CD4-positive, alpha-beta T cell (primary cell): ENCODE results near the gene CDKAL1. TPM values are rescaled to one million over a fixed set of nuclear protein-coding genes. Genes with fewer than 3 reads are reported as not detected.
"Not testable (repeated sequence)": the region's sequence is repeated elsewhere in the genome, so short reads cannot be mapped to it uniquely, and the experiment has no call there.

Experiments
- ATAC-seq: fragments of 200-7000 bp; cut with Tn5 transposase; one replicate; pipeline ENCODE4 v1.10.0; 2022; ENCODE audit warnings: mild to moderate bottlenecking; ENCODE audit not compliant: poor library complexity
- CTCF ChIA-PET: fragments of 350-600 bp; sonication (Branson Sonifier 250); formaldehyde crosslinking; loops from one replicate; lab custom pipeline; 2021; ENCODE audit warnings: antibody characterized with exemption, inconsistent platforms; lab: Charles Lee
- POLR2A ChIA-PET: fragments of 350-600 bp; sonication (Branson Sonifier 250); formaldehyde crosslinking; loops from one replicate; lab custom pipeline; 2021; ENCODE audit warnings: antibody characterized with exemption, inconsistent platforms; lab: Charles Lee
- DNase-seq, 14 experiments: peaks; one replicate each; pipeline ENCODE4 v3.0.0-alpha.2; 2013 to 2020; ENCODE audit warnings: mixed read lengths in 2 of 14
- H3K27ac ChIP-seq, 2 donors: one replicate each; pipeline versions ENCODE4 v1.5.1 to v1.7.0; 2013; ENCODE audit warnings: low read length in 2 of 2, low read depth in 1 of 2, mild to moderate bottlenecking in 1 of 2
- H3K27me3 ChIP-seq, 2 experiments: 1 replicate in 1 of 2; 2 replicates in 1 of 2; pipeline versions ENCODE4 v1.6.1 to v1.7.0; 2013; ENCODE audit warnings: low read length in 2 of 2, control low read depth in 1 of 2, mild to moderate bottlenecking in 1 of 2, moderate library complexity in 1 of 2; ENCODE audit not compliant: insufficient read depth in 2 of 2, control insufficient read depth in 1 of 2
- H3K36me3 ChIP-seq: one replicate; pipeline ENCODE4 v1.6.1; 2013; ENCODE audit warnings: low read length, control low read depth; ENCODE audit not compliant: insufficient read depth
- H3K4me1 ChIP-seq: one replicate; pipeline ENCODE4 v1.6.1; 2013; ENCODE audit warnings: low read length, control low read depth; ENCODE audit not compliant: insufficient read depth
- H3K4me3 ChIP-seq: one replicate; pipeline ENCODE4 v1.5.1; 2013; ENCODE audit warnings: mild to moderate bottlenecking, low read length, moderate library complexity
- H3K9me3 ChIP-seq, 2 experiments: 1 replicate in 1 of 2; 2 replicates in 1 of 2; pipeline versions ENCODE4 v1.6.1 to v1.7.0; 2013; ENCODE audit warnings: low read length in 2 of 2, mild to moderate bottlenecking in 2 of 2, control low read depth in 1 of 2, moderate library complexity in 1 of 2; ENCODE audit not compliant: control insufficient read depth in 1 of 2, insufficient read depth in 1 of 2
- H3K27ac Mint-ChIP-seq: one replicate; pipeline ENCODE4 v1.8.0; 2020; ENCODE audit warnings: mixed read lengths
- H3K27me3 Mint-ChIP-seq: one replicate; pipeline ENCODE4 v1.8.0; 2021; ENCODE audit warnings: mixed read lengths
- H3K36me3 Mint-ChIP-seq: one replicate; pipeline ENCODE4 v1.8.0; 2021; ENCODE audit warnings: low read depth, mixed read lengths
- H3K4me1 Mint-ChIP-seq: one replicate; pipeline ENCODE4 v1.8.0; 2021; ENCODE audit warnings: low read depth, mixed read lengths
- H3K4me3 Mint-ChIP-seq: one replicate; pipeline ENCODE4 v1.8.0; 2020; ENCODE audit warnings: mild to moderate bottlenecking, mixed read lengths
- H3K9me3 Mint-ChIP-seq: one replicate; pipeline ENCODE4 v1.8.0; 2020; ENCODE audit warnings: mixed read lengths
- CTCF ChIP-seq: fragments of 200-600 bp; IDR thresholded peaks from one replicate; pipeline ENCODE4 v1.8.0; 2022; ENCODE audit warnings: antibody characterized with exemption, mild to moderate bottlenecking
- intact Hi-C, 2 experiments: fragments of 100-400 bp; cut with DNase I in 1 of 2; cut with micrococcal nuclease in 1 of 2; formaldehyde crosslinking; loops; one replicate each; pipeline versions ENCODE4 v1.15.1 to v1.9.0; 2023 to 2025; cut with DNase I, micrococcal nuclease
- total RNA-seq, 174 experiments: library from RNA in 2 of 174; stranded (reverse) in 2 of 174; gene quantifications; one replicate each; pipeline ENCODE4 v1.2.3 and lab custom pipeline; 2021 to 2026

CDKAL1 gene
- total RNA-seq, 2 experiments from 2014 or later: 21.3 to 23.9 TPM

GRCh38 chr6:20830576-20830975, 296.3 kb downstream of the CDKAL1 start:
- no peaks in the 10 kb centered on the region for H3K9me3 Mint-ChIP-seq
- no peaks in the 10 kb centered on the region for H3K27me3 ChIP-seq
- peaks cover 16% of the 10 kb centered on the region for H3K36me3 Mint-ChIP-seq
- no peaks in the 10 kb centered on the region for H3K36me3 ChIP-seq
- no peak for TF ChIP-seq CTCF
- DNase-seq: no peak
- no peak overlapping the region for H3K27ac Mint-ChIP-seq
- H3K27ac ChIP-seq: no peak overlapping the region
- no peak overlapping the region for H3K4me3 ChIP-seq
- no peak for ATAC-seq
- peaks cover 3% of the 10 kb centered on the region for H3K4me1 ChIP-seq
- peaks cover 53% of the 10 kb centered on the region for H3K4me1 Mint-ChIP-seq
- H3K9me3 ChIP-seq: no peaks in the 10 kb centered on the region
- intact Hi-C loops: no loop called here
- POLR2A ChIA-PET: no interaction called here
- no peak overlapping the region for H3K4me3 Mint-ChIP-seq
- H3K27me3 Mint-ChIP-seq: no peaks in the 10 kb centered on the region
- CTCF ChIA-PET: no interaction called here

GRCh38 chr6:20831251-20831650, 297.0 kb downstream of the CDKAL1 start:
- H3K4me3 ChIP-seq, H3K4me1 ChIP-seq, H3K27ac ChIP-seq, H3K27ac Mint-ChIP-seq, DNase-seq, CTCF ChIA-PET, H3K9me3 Mint-ChIP-seq, H3K27me3 ChIP-seq, intact Hi-C loops, ATAC-seq, H3K9me3 ChIP-seq, H3K27me3 Mint-ChIP-seq, POLR2A ChIA-PET, H3K4me3 Mint-ChIP-seq, H3K36me3 ChIP-seq: not testable (repeated sequence)
- Mint-ChIP-seq H3K4me1 (peaks cover 56% of the 10 kb centered on the region), H3K36me3 (peaks cover 13% of the 10 kb centered on the region)

GRCh38 chr6:20833881-20834515, 299.7 kb downstream of the CDKAL1 start:
- POLR2A ChIA-PET: no interaction called here

More at GRCh38 chr6:20833881-20834515, 299.7 kb downstream of the CDKAL1 start:
- Histone ChIP-seq H3K36me3 (no peaks in the 10 kb centered on the region), H3K4me3 (no peak overlapping the region), H3K27ac (no peak overlapping the region), H3K27me3 (no peaks in the 10 kb centered on the region), H3K9me3 (no peaks in the 10 kb centered on the region), H3K4me1 (peaks cover 3% of the 10 kb centered on the region)
- H3K4me1 Mint-ChIP-seq: peaks cover 65% of the 10 kb centered on the region
- no peaks in the 10 kb centered on the region for H3K27me3 Mint-ChIP-seq
- no peak overlapping the region for H3K27ac Mint-ChIP-seq
- peaks cover 6% of the 10 kb centered on the region for H3K36me3 Mint-ChIP-seq
- intact Hi-C loops: no loop called here
- CTCF ChIA-PET: no interaction called here
- no peak for TF ChIP-seq CTCF
- no peak for ATAC-seq
- no peak overlapping the region for H3K4me3 Mint-ChIP-seq
- H3K9me3 Mint-ChIP-seq: peaks cover 3% of the 10 kb centered on the region
- DNase-seq: no peak
